RWPE2 (cell line): ENCODE results near the gene SPRTN.

Experiments used
- ATAC-seq: fragments of 200-7000 bp; cut with Tn5 transposase; 3 replicates; pipeline ENCODE4 v1.9.1; 2021; ENCODE audit warnings: low read depth
- DNase-seq: peaks from one replicate; pipeline ENCODE4 v3.0.0-alpha.2; 2020; ENCODE audit warnings: low spot score
- H3K27ac ChIP-seq: fragments of 450-650 bp; 2 replicates; pipeline ENCODE4 v1.5.1; 2017; ENCODE audit warnings: mild to moderate bottlenecking; ENCODE audit not compliant: poor library complexity, severe bottlenecking
- H3K27me3 ChIP-seq: fragments of 250-450 bp; sonication (Bioruptor Pico); 2 replicates; pipeline ENCODE4 v1.5.1; 2021; ENCODE audit warnings: mild to moderate bottlenecking, moderate library complexity; ENCODE audit not compliant: insufficient read depth, poor library complexity, severe bottlenecking
- H3K36me3 ChIP-seq: fragments of 250-450 bp; sonication (Bioruptor Pico); 2 replicates; pipeline ENCODE4 v1.5.1; 2020; ENCODE audit warnings: low read depth, mild to moderate bottlenecking, moderate library complexity
- H3K4me1 ChIP-seq: fragments of 250-450 bp; sonication (Bioruptor Pico); 2 replicates; pipeline ENCODE4 v1.5.1; 2021; ENCODE audit warnings: mild to moderate bottlenecking, moderate library complexity; ENCODE audit not compliant: insufficient read depth, poor library complexity, severe bottlenecking
- H3K4me3 ChIP-seq: fragments of 250-450 bp; sonication (Bioruptor Pico); 2 replicates; pipeline ENCODE4 v1.5.1; 2021; ENCODE audit warnings: mild to moderate bottlenecking, moderate library complexity; ENCODE audit not compliant: severe bottlenecking
- H3K9me3 ChIP-seq: fragments of 250-450 bp; sonication (Bioruptor Pico); 2 replicates; pipeline ENCODE4 v1.5.1; 2021; ENCODE audit warnings: mild to moderate bottlenecking, moderate library complexity; ENCODE audit not compliant: severe bottlenecking
- CTCF ChIP-seq: fragments of 450-650 bp; IDR thresholded peaks from one replicate; pipeline ENCODE4 v1.5.1; 2017; ENCODE audit warnings: mild to moderate bottlenecking, moderate library complexity; ENCODE audit not compliant: poor library complexity, severe bottlenecking

The SPRTN gene

GRCh38 chr1:231334952-231335351 lies 3.1 kb upstream of the SPRTN start:
- Histone ChIP-seq H3K27me3 (no peaks in the 10 kb centered on the region), H3K4me3 (peak overlapping the region; percentile 4), H3K4me1 (peaks cover 17% of the 10 kb centered on the region), H3K27ac (no peak overlapping the region), H3K36me3 (peaks cover 25% of the 10 kb centered on the region), H3K9me3 (no peaks in the 10 kb centered on the region)
- TF ChIP-seq CTCF, result no peak
- ATAC-seq (no peak), DNase-seq (no peak)

GRCh38 chr1:231335663-231336602 lies 2.2 kb upstream of the SPRTN start:
- H3K4me3 ChIP-seq, result peak overlapping the region; percentile 79
- peaks cover 25% of the 10 kb centered on the region for H3K36me3 ChIP-seq
- no peaks in the 10 kb centered on the region for H3K9me3 ChIP-seq
- peaks cover 25% of the 10 kb centered on the region for H3K4me1 ChIP-seq
- no peak for ATAC-seq
- DNase-seq, result no peak
- no peaks in the 10 kb centered on the region for H3K27me3 ChIP-seq
- no peak overlapping the region for H3K27ac ChIP-seq
- no peak for TF ChIP-seq CTCF

- DNase-seq, result no peak
- H3K4me1 ChIP-seq, result peaks cover 26% of the 10 kb centered on the region
- ATAC-seq, result peak; percentile 11; the same call in 2 of the 3 replicates
- TF ChIP-seq CTCF, result no peak
- peak overlapping the region; percentile 79 for H3K4me3 ChIP-seq
- no peaks in the 10 kb centered on the region for H3K9me3 ChIP-seq
- peaks cover 34% of the 10 kb centered on the region for H3K36me3 ChIP-seq
- peak overlapping the region; percentile 80 for H3K27ac ChIP-seq
- no peaks in the 10 kb centered on the region for H3K27me3 ChIP-seq
Measured at GRCh38 chr1:231337043-231337471, 1.0 kb upstream of the SPRTN start.

GRCh38 chr1:231337472-231338269 lies 422 bp upstream of the SPRTN start, which contains the start of gene EXOC8:
EXOC8 (minus strand) TSS chr1:231337852; CDS start chr1:231337745, 107 bp downstream.
- H3K27ac ChIP-seq, result peak within 1 kb of the TSS; percentile 80
- peaks cover 26% of the 10 kb centered on the region for H3K4me1 ChIP-seq
- peaks cover 35% of the 10 kb centered on the region for H3K36me3 ChIP-seq
- no peaks in the 10 kb centered on the region for H3K9me3 ChIP-seq
- peak within 1 kb of the TSS; percentile 79 for H3K4me3 ChIP-seq
- no peaks in the 10 kb centered on the region for H3K27me3 ChIP-seq
- ATAC-seq (peak; percentile 78), DNase-seq (peak; percentile 84)
- TF ChIP-seq CTCF, result no peak
